Gastroesophageal sphincter (tissue), 3 donors: ENCODE measurements around the gene ZNF385D.

Experiments used
- POLR2A ChIP-seq, 2 donors: fragments of 450-650 bp; IDR thresholded peaks; one replicate each; pipeline ENCODE4 v1.6.1; 2017; ENCODE audit warnings: antibody characterized with exemption in 2 of 2, mild to moderate bottlenecking in 2 of 2, moderate library complexity in 1 of 2
- TF ChIP-seq, protein P1 (sequence below), 4 experiments: fragments of 200-600 bp in 2 of 4; fragments of 450-650 bp in 2 of 4; sonication (generic) in 1 of 4; IDR thresholded peaks; one replicate each; pipeline ENCODE4 v1.5.1; 2017 to 2019; ENCODE audit warnings: antibody characterized with exemption in 4 of 4, mild to moderate bottlenecking in 2 of 4, moderate library complexity in 2 of 4

DNA sequence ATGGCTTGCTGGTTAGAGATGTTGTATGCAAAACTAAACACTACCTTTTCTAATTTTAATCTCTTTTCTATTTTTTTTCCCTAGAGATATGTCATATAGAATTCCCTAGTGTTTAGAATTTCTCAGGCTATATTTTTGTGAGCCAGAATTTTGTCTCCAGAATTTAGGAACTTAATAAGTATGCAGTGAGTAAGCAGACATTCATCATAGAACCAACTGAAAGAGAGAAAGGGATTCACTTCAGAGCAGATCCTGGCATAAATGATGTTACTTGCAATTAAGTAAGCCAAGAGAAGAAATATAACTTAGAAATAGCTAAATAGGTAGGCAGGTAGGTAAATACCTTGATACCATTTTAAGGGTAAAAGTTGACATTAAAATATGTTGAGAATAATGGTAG lies 288.9 kb downstream of the ZNF385D start:
- no peak for TF ChIP-seq POLR2A (IDR thresholded peaks at IDR 0.05)
- TF ChIP-seq, protein P1, sequence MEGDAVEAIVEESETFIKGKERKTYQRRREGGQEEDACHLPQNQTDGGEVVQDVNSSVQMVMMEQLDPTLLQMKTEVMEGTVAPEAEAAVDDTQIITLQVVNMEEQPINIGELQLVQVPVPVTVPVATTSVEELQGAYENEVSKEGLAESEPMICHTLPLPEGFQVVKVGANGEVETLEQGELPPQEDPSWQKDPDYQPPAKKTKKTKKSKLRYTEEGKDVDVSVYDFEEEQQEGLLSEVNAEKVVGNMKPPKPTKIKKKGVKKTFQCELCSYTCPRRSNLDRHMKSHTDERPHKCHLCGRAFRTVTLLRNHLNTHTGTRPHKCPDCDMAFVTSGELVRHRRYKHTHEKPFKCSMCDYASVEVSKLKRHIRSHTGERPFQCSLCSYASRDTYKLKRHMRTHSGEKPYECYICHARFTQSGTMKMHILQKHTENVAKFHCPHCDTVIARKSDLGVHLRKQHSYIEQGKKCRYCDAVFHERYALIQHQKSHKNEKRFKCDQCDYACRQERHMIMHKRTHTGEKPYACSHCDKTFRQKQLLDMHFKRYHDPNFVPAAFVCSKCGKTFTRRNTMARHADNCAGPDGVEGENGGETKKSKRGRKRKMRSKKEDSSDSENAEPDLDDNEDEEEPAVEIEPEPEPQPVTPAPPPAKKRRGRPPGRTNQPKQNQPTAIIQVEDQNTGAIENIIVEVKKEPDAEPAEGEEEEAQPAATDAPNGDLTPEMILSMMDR (IDR thresholded peaks at IDR 0.05) = no peak
